ENCODE results near the gene ANKMY1.

Gene ANKMY1, protein sequence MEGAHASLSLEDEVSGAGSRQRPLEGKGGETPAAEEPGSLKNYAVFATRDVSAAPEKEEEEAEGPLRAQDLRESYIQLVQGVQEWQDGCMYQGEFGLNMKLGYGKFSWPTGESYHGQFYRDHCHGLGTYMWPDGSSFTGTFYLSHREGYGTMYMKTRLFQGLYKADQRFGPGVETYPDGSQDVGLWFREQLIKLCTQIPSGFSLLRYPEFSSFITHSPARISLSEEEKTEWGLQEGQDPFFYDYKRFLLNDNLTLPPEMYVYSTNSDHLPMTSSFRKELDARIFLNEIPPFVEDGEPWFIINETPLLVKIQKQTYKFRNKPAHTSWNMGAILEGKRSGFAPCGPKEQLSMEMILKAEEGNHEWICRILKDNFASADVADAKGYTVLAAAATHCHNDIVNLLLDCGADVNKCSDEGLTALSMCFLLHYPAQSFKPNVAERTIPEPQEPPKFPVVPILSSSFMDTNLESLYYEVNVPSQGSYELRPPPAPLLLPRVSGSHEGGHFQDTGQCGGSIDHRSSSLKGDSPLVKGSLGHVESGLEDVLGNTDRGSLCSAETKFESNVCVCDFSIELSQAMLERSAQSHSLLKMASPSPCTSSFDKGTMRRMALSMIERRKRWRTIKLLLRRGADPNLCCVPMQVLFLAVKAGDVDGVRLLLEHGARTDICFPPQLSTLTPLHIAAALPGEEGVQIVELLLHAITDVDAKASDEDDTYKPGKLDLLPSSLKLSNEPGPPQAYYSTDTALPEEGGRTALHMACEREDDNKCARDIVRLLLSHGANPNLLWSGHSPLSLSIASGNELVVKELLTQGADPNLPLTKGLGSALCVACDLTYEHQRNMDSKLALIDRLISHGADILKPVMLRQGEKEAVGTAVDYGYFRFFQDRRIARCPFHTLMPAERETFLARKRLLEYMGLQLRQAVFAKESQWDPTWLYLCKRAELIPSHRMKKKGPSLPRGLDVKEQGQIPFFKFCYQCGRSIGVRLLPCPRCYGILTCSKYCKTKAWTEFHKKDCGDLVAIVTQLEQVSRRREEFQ

DNA sequence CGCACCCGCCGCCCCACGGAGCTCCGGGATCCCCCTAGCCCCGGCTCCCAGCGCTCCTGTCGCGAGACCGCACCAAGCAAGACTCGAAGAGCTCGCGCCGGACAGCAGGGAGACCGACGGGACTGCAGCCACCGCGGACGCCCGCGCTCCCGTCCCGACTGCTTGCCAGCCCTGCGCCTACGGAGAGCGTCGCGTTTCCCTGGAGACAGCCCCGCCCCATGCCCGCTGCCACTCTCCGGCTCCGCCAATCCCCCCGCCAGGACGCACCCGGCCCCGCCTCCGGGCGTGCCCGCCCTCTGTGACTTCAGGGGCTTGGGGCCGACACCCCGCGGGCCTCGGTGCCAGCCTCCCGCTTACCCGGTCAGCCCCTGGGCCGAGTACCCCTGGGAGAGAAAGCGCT is at the start of gene ANKMY1:
TSS of gene ANKMY1 (minus strand) at position 181 of the 400 bp plus-strand sequence. CDS start 653 bp downstream, outside the sequence.
- DNase-seq: no peak

DNA sequence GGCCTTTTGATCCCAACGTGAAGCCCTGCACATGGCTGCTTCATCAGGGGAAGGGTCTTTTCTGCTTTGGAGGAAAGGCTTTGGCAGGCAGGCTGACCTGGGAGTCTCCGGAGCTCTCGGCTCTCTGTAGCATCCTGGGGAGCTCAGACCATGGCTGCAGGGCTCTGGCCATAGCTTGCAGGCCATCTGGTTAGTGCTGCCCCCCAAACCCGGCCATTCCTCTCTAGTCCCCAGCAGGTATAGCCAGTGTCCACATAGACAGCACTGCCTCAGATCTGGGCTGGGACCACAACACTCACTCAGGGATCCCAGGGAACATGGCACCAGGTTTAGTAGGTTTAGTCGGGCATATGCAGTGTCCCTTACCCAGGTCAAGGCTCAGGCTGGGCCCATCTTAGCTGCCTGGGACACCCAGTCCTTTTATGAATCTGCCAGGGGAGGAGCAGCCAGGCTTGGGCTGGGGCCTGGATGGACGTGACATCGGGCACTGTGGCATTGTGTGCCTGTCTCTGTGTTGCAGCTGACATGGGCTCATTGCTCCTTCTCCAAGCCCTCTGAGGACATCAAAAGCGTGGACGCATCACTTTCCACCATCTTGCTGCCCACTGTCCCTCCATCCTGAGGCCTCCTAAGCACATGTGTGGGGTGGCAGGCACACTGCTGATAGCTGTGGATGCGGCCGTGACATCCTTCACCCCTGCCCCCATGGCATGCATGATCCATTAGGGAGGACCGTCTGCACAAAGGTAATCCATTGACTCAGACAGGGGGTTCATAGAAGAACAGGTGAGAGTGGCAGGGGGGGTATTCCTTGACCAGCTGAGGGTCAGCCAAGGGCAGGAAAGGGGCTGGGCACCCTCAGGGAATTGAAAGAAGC is 48.3 kb upstream of the ANKMY1 start:
- no peak for DNase-seq

DNA sequence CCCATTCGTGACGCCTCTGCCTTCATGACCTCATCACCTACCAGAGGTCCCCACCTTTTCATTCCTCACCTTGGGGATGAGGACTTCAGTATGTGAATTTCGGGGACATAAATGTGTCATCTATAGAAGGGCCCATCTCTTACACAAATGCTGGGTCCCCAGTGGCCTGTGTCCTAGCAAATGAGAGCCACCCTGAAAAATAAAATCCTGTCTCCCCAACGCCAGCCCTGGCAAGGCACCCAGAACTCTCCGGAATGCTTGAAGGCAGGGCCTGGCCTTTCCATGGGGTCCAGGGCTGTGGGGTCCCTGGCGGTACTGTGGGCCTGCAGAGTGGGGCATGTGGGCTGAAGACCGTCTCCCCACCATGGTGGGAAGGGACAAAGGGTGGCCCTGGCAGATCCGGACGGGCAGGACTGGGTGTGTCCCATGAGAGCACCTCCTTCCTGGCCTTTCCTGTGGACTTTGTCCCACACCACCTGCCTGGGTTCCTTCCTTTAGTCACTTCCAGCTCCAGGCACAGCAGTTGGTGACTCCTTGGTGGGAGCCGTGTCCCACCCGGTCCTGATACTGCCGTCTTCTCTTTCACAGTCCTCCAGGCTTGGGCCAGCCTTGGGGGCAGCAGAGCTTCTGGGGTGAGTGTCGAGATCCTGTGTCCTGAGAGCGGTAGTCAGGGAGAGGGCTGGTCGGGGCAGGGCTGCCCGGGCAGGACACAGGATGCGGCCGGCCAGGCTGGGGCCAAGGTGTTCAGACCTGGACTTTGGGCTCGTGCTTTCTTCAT is 47.3 kb upstream of the ANKMY1 start:
- no peak for DNase-seq

DNA sequence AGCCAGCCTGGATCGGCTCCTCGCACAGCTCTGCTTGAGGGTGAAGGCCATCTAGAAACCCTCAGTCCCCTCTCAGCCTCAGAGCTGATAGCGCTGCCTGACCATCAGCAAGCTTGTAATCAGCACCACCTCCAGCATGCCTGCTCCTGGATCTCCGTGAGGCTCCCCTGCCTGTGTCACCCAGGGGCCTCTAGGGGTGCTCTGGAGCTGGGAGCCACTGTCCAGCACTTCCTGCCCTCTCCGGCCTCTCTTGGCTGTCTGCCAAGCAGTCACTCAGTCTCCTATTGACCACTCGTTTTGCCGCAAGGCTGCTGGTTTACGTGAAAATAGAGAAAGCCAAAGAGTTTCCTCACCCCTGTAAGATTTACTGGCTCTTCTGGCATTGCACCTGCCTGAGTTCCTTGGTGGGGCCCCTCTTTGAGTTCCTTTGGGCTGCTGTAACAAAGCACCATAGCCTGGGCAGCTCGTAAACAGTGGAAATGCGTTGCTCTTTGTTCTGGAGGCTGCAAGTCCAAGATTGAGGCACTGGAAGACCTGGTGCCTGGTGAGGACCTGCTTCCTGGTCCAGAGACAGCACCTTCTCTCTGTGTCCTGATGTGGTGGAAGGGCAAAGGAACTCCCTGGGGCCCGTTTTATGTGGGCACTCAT is 46.6 kb upstream of the ANKMY1 start:
- DNase-seq: no peak

DNA sequence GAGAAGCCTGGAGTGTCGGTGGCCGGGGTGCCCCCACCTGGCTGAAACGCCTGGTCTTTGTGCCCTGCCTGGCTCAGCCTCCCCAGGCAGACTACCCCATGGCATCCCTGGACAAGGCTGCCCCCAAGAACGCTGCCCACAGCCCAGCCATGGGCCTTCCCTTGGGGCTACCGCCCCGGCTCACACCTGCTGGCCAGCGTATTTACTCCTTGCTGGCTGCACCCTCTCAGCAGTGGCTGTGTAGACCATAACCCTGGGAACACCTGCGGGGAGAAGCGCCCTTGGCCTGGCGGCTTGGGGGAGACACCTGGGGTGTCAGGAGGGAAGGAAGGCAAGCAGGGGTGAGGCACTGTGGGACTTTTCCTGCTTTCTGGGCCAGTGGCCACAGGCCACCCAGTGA is 46.1 kb upstream of the ANKMY1 start:
- DNase-seq: no peak

DNA sequence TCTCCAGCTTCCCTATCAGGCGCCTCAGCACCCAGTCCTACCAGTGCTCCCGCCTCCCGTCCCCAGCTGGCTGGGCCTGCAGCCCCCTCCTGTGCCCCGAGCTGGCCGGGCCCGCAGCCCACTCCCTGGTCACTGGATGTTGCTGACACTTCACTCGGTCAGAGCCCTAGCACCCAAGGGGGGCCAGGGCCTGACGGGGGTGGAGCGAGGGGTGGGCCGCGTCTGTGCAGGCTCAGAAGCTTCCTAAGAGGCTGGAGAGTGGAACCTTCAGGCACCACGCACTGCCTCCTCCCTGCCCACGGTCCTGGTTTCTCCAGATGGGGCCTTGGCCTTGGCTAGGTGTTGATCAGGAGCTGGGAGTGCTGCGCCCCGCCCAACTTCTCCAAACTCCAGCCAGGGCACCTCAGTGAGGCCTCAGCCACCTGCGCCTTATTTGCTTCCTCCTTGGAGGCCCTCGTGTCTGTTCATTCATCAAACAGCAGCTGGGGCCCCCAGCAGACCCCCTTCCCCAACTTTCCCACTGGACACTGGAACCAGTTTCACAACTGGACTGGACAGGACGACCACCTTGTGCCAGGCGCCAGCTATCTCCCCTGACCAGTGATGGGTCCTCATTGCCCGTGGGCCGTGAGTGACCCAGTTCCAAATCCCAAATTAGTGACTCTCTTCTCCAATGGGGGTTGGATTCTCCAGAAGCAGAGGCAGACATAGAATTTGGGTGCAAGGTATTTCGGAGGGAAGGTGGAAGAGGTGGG is 45.5 kb upstream of the ANKMY1 start:
- no peak for DNase-seq

GRCh38 chr2:240602266-240603050 is 44.7 kb upstream of the ANKMY1 start:
- no peak for DNase-seq

GRCh38 chr2:240601831-240602160 is 44.0 kb upstream of the ANKMY1 start:
- no peak for DNase-seq

GRCh38 chr2:240601061-240601830 is 43.5 kb upstream of the ANKMY1 start:
- DNase-seq: no peak

GRCh38 chr2:240600451-240600961 is 42.7 kb upstream of the ANKMY1 start:
- no peak for DNase-seq

GRCh38 chr2:240599141-240599583 is 41.4 kb upstream of the ANKMY1 start:
- DNase-seq: no peak

GRCh38 chr2:240598311-240598911 is 40.6 kb upstream of the ANKMY1 start:
- DNase-seq: no peak

DNA sequence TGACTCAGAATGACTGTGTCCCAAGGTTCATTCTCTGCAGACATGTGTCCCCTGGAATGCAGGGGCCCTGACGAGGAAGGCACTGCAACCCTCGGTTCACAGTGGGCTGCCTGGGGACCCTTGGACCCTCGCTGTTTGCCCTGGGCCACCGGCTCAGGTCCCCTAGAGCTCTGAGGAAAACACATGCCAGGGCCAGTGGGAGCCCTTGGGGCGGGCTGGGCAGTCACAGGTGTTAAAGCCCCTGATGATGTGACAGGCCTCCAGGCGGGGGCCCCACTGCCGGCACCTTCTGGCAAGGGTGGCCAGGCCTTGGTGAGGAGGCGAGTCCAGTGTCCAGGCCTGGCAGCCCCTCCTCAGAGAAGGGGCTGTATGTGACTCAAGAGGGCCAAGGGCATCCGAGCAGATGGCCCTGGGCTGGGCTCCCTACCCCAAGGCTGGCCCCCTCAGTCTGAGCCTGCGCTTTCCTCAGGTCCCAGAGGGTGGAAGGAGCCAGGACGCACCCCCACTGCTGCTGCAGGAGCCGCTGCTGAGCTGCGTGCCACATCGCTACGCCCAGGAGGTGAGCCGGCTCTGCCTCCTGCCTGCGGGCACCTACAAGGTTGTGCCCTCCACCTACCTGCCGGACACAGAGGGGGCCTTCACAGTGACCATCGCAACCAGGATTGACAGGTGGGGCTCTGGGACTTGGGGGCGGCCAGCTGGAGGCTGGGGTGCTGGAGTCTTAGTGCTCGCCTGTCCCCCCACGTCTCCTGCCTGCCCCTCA is 39.8 kb upstream of the ANKMY1 start:
- no peak for DNase-seq

DNA sequence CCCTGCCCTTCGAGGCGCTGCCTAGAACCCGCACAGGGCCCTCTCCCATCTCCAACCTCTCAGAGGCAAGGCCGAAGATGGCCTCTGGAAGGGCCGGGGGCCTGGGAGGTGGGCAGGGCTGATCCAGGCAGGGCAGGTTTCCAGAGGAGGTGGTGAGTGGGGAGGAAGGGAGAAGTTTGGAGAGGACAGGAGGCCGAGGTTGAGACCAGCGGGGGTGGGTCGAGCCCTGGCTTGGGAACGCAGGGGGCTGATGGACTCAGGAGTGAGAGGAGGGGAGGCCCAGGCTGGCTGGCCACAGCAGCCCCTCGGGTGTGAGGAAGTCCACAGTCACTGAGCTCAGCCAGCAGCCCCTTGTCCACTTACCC is 39.2 kb upstream of the ANKMY1 start:
- no peak for DNase-seq

DNA sequence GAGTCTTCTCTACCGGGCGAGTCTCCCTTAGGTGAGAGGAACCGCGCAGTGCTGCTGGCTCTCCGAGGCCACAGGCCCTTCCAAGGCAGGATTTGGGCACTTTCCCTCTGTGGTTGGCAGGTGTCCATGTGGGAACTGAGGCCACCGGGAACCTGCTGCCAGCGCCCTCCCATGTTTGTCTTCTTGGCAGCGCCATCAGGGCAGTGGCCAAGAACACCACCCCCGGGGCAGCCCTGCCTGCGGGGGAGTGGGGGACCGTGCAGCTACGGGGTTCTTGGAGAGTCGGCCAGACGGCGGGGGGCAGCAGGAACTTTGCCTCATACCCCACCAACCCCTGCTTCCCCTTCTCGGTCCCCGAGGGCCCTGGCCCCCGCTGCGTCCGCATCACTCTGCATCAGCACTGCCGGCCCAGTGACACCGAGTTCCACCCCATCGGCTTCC is 38.7 kb upstream of the ANKMY1 start:
- no peak for DNase-seq

- DNase-seq: no peak
Observed at GRCh38 chr2:240596080-240596460, 38.3 kb upstream of the ANKMY1 start.

DNA sequence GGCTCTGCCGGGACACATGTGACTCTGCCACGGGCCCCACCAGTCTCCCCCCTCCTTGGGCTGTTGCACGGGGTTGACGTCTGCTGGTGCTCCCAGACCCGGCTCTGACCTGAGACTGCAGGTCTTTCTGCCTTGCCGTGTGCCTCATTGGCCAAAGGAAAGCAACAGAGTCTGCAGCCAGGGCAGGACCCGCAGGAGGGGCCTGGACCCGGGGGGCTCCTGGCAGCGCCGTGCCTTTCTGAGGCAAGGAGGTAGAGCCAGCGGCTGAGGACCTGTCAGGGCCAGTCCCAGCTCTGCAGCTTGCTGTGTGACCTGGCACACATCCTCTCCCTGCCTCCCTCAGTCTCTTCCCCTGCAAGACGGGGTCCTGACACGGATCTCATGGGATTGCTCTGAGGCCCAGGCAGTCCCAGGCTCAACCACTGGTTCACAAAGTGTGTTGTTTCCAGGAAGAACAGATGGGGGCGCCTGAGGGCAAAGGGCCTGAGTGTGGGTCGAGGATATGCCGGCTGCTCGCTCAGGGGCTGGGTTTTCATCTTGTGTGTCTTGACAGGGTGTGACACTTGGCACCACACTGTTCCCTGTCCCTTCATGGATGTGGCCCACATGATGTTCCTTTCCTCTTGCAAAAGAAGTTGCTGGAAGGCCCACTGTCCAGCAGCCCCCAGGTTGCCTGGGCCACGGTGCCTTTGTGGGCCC is 37.7 kb upstream of the ANKMY1 start:
- DNase-seq: peak; percentile 43
